Prostate gland (tissue), 2 donors: ENCODE measurements around the gene ADGRD1.

ENCODE experiments used
- POLR2A ChIP-seq: fragments of 450-650 bp; IDR thresholded peaks from one replicate; pipeline ENCODE4 v1.6.1; 2016; ENCODE audit warnings: antibody characterized with exemption, mild to moderate bottlenecking
- TF ChIP-seq, protein P1 (sequence below), 4 experiments: fragments of 200-600 bp in 2 of 4; fragments of 450-650 bp in 2 of 4; sonication (generic) in 2 of 4; IDR thresholded peaks; 1 replicate in 3 of 4; 2 replicates in 1 of 4; pipeline ENCODE4 v1.5.1; 2016 to 2019; ENCODE audit warnings: antibody characterized with exemption in 4 of 4, mild to moderate bottlenecking in 2 of 4, moderate library complexity in 2 of 4

- TF ChIP-seq, protein P1, sequence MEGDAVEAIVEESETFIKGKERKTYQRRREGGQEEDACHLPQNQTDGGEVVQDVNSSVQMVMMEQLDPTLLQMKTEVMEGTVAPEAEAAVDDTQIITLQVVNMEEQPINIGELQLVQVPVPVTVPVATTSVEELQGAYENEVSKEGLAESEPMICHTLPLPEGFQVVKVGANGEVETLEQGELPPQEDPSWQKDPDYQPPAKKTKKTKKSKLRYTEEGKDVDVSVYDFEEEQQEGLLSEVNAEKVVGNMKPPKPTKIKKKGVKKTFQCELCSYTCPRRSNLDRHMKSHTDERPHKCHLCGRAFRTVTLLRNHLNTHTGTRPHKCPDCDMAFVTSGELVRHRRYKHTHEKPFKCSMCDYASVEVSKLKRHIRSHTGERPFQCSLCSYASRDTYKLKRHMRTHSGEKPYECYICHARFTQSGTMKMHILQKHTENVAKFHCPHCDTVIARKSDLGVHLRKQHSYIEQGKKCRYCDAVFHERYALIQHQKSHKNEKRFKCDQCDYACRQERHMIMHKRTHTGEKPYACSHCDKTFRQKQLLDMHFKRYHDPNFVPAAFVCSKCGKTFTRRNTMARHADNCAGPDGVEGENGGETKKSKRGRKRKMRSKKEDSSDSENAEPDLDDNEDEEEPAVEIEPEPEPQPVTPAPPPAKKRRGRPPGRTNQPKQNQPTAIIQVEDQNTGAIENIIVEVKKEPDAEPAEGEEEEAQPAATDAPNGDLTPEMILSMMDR (IDR thresholded peaks at IDR 0.05), result no peak
- no peak for TF ChIP-seq POLR2A
Observed at GRCh38 chr12:131136539-131136872, 182.8 kb downstream of the ADGRD1 start.
